Colonic mucosa (tissue), 4 donors: ENCODE results near the gene NOS1AP. TPM values are rescaled to one million over a fixed set of nuclear protein-coding genes. Genes with fewer than 3 reads are reported as not detected.

Experiments
- DNase-seq: peaks from one replicate; pipeline ENCODE4 v3.0.0-alpha.2; 2020
- H3K27ac ChIP-seq: fragments of 200-600 bp; one replicate; pipeline ENCODE4 v1.8.0; 2021
- H3K27me3 ChIP-seq: fragments of 200-600 bp; one replicate; pipeline ENCODE4 v1.8.0; 2021
- H3K36me3 ChIP-seq: fragments of 200-600 bp; one replicate; pipeline ENCODE4 v1.8.0; 2021
- H3K4me1 ChIP-seq: fragments of 200-600 bp; one replicate; pipeline ENCODE4 v1.8.0; 2021; ENCODE audit warnings: mild to moderate bottlenecking
- H3K4me3 ChIP-seq: fragments of 200-600 bp; one replicate; pipeline ENCODE4 v1.8.0; 2021
- H3K9ac ChIP-seq, 2 donors: one replicate each; pipeline ENCODE4 v1.7.0; 2013; ENCODE audit warnings: control low read depth in 2 of 2, low read depth in 2 of 2, low read length in 2 of 2
- H3K9me3 ChIP-seq: fragments of 200-600 bp; one replicate; pipeline ENCODE4 v1.8.0; 2021
- intact Hi-C: fragments of 100-400 bp; cut with DNase I; formaldehyde crosslinking; loops from one replicate; pipeline ENCODE4 v1.14.1; 2022
- total RNA-seq, 2 donors: library from RNA; stranded (reverse); fragmentation: NEBNext Ultra II Directional in 1 of 2; extraction: Animal tissue kit (Norgen Biotek cat#: 25700) in 1 of 2; gene quantifications; one replicate each; pipeline ENCODE4 v1.2.1, GENCODE V29; 2021
- TF ChIP-seq, protein P1 (sequence below): fragments of 200-600 bp; IDR thresholded peaks from one replicate; pipeline ENCODE4 v1.8.0; 2022; ENCODE audit warnings: antibody characterized with exemption, mild to moderate bottlenecking
- donor health status: healthy.
- donor health status: DM: no; HTN: no; CAD: no.
- donor health status: DM: no; HTN: no; CAD: no.

Gene NOS1AP
- total RNA-seq, 2 donors from 2014 or later, result 9.0 to 14.4 TPM

DNA sequence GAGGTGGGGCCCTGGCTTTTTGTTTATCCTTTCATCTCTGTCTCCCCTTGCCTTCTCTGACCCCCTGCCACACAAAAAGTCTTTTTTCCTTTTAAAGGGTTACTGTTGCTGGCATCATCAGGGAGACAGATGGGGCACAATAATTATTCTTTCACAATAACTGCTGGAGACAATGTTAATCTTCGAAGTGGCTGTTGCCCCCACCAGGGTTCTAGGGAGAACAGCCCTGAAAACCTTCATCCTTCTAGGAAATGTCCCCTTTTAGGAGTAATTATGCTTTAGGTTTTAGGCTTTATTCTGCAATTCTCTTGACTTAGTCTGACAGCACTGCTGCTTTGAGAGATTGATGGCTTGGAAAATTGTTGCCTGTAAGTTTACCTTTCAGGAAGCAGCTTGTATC lies 150.0 kb downstream of the NOS1AP start:
- no peaks in the 10 kb centered on the region for H3K9me3 ChIP-seq
- no peak for DNase-seq
- TF ChIP-seq, protein P1, sequence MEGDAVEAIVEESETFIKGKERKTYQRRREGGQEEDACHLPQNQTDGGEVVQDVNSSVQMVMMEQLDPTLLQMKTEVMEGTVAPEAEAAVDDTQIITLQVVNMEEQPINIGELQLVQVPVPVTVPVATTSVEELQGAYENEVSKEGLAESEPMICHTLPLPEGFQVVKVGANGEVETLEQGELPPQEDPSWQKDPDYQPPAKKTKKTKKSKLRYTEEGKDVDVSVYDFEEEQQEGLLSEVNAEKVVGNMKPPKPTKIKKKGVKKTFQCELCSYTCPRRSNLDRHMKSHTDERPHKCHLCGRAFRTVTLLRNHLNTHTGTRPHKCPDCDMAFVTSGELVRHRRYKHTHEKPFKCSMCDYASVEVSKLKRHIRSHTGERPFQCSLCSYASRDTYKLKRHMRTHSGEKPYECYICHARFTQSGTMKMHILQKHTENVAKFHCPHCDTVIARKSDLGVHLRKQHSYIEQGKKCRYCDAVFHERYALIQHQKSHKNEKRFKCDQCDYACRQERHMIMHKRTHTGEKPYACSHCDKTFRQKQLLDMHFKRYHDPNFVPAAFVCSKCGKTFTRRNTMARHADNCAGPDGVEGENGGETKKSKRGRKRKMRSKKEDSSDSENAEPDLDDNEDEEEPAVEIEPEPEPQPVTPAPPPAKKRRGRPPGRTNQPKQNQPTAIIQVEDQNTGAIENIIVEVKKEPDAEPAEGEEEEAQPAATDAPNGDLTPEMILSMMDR, result no peak
- no peak overlapping the region for H3K9ac ChIP-seq
- no peak overlapping the region for H3K27ac ChIP-seq
- intact Hi-C loops, result no loop called here
- H3K4me3 ChIP-seq, result no peak overlapping the region
- H3K4me1 ChIP-seq, result peaks cover 6% of the 10 kb centered on the region
- no peaks in the 10 kb centered on the region for H3K36me3 ChIP-seq
- no peaks in the 10 kb centered on the region for H3K27me3 ChIP-seq

DNA sequence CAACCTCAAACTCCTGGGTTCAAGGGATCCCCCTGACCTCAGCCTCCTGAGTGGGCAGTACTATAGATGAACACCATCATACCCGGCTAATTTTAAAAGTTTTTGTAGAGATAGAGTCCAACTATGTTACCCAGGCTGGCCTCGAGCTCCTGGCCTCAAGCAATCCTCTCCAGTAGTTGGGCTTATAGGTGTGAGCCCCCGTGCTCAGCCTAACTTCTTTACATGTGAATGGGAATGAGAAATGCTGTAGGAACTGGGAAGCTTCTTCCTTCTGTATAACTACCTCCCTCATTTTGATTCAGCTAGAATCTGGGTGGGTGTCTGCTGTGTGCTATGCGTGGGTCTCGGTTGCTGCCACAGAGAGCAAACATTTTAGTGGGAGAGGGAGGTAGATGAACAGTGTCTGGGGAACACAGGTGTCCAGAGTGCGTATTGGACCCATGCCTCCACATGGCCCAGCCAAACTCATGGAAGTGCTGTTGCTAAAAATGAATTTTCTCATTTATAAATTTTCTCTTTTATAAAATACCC lies 150.6 kb downstream of the NOS1AP start:
- Histone ChIP-seq H3K9me3 (no peaks in the 10 kb centered on the region), H3K4me3 (no peak overlapping the region), H3K27ac (no peak overlapping the region), H3K27me3 (no peaks in the 10 kb centered on the region), H3K4me1 (peaks cover 5% of the 10 kb centered on the region), H3K36me3 (no peaks in the 10 kb centered on the region), H3K9ac (no peak overlapping the region)
- TF ChIP-seq, protein P1, result no peak
- intact Hi-C loops, result no loop called here
- no peak for DNase-seq

DNA sequence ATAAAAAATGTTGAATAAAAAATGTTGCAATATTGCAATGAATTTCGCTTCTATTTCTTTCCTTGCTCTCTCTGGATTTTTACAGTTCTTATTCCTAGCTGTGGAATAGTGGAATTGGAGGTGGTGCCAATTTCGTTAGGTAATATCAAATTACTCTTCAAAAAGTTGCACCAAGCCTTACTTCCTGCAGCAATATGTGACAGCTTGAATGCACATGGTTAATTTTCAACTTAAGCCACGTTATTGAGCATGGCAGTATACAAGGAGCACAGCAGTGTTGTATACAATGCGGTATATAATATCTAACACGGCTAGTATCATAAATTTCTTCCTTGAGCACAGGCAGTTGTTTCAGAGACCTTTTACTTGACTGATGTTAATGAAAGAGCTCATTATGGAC lies 152.5 kb downstream of the NOS1AP start:
- Histone ChIP-seq H3K27me3 (no peaks in the 10 kb centered on the region), H3K9me3 (no peaks in the 10 kb centered on the region), H3K27ac (no peak overlapping the region), H3K36me3 (no peaks in the 10 kb centered on the region), H3K9ac (no peak overlapping the region), H3K4me3 (no peak overlapping the region), H3K4me1 (no peaks in the 10 kb centered on the region)
- TF ChIP-seq, protein P1, result no peak
- intact Hi-C loops, result no loop called here
- no peak for DNase-seq

DNA sequence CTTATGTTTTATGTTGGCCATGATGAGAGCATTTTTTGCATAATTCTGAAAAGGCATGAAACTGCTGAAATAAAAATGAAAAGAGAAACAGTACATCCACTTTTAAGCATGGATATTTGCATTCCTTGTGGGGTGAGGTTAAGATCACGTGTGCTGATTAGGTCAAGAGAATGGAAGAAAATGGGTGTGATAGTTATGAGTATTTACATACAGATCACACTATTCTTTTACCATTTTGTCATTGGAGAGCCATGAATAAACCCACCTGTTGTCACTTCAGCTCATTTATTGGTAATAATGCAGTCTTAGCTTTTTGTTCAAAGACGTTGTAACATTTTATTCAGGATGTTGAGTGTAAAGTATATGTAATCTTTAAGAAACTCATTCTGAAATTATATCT lies 153.2 kb downstream of the NOS1AP start:
- H3K27me3 ChIP-seq, result no peaks in the 10 kb centered on the region
- no peaks in the 10 kb centered on the region for H3K36me3 ChIP-seq
- DNase-seq, result no peak
- no peaks in the 10 kb centered on the region for H3K9me3 ChIP-seq
- no peak overlapping the region for H3K27ac ChIP-seq
- TF ChIP-seq, protein P1, result no peak
- no peak overlapping the region for H3K9ac ChIP-seq
- no peaks in the 10 kb centered on the region for H3K4me1 ChIP-seq
- intact Hi-C loops, result no loop called here
- H3K4me3 ChIP-seq, result no peak overlapping the region

DNA sequence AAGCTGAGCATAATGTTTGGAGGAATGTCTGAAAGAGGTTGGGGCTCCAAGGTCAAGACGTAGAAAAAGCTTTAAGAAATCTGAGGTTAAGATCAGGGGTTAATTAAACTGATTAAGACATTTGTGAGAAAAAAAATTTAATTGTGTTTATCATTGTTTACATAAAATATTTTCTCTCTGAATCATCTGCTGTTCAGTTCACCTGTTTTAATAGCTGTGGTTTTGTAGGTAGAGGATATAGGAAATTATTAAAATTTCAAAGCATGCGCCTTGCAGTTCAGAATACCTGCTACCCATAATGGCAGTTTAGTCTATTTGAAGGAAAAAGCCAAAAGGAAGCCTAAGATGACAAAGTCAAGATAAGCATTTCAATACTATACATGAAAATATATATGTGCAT lies 154.0 kb downstream of the NOS1AP start:
- no peaks in the 10 kb centered on the region for H3K27me3 ChIP-seq
- H3K9me3 ChIP-seq, result no peaks in the 10 kb centered on the region
- H3K4me3 ChIP-seq, result no peak overlapping the region
- intact Hi-C loops, result no loop called here
- no peak for DNase-seq
- H3K9ac ChIP-seq, result no peak overlapping the region
- H3K36me3 ChIP-seq, result no peaks in the 10 kb centered on the region
- H3K4me1 ChIP-seq, result no peaks in the 10 kb centered on the region
- no peak overlapping the region for H3K27ac ChIP-seq
- TF ChIP-seq, protein P1, result no peak
